HG02678 (cell line): ENCODE data around the gene KCNK3.

Source experiments
- ATAC-seq: cut with Tn5 transposase; IDR thresholded peaks from one replicate; pipeline ENCODE4 v1.9.1; 2021; ENCODE audit warnings: mild to moderate bottlenecking, moderate library complexity; ENCODE audit not compliant: unreplicated experiment

The KCNK3 gene

DNA sequence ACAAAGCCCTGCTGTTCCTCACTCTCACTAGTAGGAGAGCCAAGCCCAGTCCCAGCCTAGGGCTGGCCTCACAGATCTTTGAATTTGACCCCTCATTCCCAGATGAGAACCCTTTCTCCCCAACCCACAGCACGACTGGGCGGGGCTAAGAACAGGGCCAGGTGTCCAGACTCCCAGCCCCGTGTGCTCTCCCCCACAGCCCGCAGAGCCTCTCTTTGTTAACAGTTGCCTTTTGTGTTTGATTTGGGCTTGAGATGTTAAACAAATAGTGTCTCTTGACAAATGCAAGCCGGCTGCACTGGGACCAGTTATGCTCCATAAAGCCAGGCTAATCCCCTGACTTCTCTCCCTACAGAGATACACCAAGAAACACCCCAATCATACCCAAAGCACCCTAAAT, 4.7 kb upstream of the KCNK3 start:
- ATAC-seq = no peak

DNA sequence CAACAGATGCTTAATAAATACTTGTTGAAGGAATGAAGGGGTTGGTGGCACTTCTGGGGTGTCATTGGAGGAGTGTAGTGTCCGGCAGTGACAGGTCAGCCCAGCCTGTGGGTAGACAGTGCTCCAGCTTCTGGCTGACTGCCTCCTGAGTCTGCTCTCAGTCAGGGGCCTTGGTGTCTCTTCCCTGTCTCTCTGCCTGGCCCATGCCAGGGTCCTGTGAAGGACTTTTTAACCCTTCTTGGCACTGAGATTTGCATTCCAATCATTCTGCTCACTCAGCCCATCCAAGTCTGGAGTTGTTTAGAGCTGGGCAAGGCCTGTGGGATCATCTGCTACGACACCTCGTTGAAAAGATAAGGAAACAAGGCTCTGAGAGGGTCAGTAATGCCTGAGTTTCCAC, 1.4 kb upstream of the KCNK3 start:
- ATAC-seq = no peak

DNA sequence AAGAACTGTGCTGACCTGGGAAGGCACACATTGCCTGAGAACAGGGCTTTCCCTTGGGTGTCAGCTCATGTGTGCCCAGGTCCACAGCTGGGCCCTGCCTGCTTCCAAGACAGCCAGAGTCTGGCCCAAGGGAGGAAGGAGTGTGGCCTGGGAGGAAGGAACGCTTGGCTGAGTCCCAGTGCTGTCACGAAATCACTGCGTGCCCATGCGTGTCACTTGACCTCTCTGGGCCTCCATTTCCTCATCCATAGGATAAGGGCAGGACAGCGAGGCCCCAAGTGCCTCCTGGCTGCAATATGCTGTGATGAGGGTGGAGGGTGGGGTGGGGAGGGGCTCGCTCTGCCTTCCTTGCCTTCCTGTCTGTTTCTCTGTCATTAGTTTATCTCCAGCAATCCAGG, 642 bp upstream of the KCNK3 start:
- ATAC-seq = no peak

DNA sequence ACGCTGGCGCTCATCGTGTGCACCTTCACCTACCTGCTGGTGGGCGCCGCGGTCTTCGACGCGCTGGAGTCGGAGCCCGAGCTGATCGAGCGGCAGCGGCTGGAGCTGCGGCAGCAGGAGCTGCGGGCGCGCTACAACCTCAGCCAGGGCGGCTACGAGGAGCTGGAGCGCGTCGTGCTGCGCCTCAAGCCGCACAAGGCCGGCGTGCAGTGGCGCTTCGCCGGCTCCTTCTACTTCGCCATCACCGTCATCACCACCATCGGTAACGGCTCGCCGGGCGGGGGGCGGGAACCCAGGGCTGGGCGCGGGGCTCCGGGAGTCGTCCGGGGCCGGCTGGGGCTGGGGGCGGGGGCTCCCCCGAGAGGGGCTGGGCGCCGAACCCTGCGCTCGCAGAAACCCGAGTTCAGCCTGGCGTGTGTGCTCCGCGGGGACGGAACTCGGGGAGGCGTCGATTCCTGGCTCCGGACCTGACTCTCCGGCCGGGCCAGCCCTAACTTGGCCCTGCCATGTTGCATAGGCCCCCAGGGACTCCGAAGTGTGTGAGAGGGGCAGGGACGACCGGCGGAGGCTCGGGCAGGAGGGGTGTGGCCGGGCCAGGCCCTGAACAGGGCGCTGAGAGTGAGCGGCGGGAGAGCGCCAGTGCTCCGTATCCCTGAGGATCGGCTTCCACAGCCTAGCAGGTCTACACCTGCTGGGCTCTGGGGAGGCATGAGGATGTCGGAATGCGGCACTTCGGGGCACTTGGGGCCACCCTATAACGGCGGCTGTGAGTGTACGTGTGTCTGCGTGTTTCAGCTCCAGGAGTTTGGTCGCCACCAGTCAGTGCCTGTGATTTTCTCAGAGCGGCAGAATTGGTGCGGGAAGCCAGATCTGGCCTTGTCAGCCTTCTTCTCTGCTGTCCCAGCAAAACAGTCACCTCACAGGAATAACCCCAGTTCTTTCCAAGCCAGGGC, 651 bp downstream of the KCNK3 start:
- ATAC-seq = no peak

DNA sequence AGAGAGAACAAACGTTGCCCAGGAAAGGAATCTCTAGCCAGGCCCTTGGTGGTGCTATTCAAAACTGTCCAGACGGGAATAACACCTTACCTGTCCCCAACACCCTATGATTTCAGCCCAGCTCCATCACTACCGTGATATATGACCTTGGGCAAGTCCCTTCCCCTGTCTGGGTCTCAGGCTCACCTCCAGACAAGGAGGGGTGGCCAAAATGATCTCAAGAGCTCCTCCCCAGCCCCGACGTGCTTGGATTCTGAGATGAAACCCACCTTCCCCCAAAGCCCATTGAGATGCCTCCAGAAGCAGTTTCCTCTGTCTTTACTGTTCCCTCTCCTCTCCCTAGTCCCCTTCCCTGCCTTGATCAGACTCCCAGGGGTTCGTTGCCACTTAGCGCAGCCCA, 1.5 kb downstream of the KCNK3 start:
- ATAC-seq = no peak

DNA sequence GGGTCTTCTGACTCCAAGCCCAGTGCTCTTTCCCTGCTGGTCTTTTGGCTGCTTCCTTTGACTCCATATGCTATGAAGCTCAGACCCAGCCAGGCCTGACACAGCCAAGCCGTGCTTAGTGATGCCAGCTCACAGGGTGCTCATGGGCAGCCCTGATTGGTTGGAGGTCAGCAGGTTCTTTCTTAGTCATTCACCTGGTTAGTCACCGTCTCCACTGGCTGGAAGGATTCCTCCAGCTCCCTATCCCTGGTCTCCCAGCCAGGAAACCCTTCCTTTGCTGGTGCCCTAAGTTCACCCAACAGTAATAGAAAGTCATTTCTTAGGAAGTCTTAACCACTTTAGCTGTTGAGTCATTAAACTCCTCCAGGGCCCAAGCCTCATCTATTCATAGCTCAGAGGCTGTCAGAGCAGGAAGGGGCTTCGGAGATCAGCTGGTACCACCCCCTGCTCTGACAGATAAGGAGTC, 3.9 kb downstream of the KCNK3 start:
- no peak for ATAC-seq

DNA sequence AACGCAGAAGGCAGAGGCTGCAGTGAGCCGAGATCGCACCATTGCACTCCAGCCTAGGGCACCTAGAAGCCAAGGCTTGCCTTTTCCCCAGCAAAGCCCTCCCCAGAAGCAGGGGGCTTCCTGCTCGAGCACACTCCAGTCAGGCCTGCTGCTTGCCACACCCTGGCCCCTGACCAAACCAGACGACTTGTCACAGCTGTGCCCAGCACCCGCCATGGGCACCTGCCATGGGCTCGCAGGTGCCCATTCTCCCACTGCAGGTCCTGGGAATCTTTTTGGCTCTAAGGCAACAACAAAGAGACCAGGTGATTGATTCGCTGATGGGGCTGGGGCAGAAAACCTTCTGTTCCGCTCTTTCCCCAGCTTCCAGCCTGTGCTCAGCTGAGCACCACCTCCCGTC, 4.9 kb downstream of the KCNK3 start:
- no peak for ATAC-seq

DNA sequence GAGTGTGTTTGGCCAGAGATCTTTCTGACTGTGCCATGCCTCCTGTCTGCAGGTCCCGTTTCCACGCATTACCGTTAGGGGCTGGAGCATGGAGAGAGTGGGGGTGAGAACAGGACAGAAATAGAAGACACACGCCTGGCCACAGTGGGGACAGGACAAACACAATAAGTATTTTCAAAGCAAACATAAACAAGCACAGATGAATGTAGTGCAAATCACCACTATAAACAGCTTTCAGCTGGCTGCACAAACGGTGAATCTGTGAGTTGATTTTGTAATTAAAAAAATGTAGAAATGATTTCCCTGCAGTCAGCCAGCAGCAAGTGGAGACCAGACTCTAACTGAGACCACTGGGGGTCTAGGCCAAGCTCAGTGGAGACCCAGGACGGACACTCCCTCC, 6.8 kb downstream of the KCNK3 start:
- no peak for ATAC-seq

DNA sequence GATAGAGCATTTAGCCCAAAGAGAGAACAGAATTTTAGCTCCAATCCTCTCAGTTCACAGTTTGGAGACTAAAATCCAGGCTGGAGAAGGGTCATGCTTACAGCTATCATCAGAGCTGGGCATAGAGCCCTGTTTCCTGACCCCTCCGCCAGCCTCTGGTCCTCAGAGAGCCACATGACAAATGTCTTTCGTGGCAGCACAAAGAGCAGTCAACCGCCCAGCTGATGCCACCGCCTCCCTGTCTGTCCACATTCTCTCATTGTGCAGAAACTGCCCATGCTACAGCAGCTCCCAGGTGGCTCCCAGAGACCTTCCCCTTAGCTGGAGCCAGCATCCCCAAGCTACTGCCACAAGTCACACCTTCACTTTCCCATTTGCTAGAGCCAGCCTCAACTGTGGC, 7.6 kb downstream of the KCNK3 start:
- no peak for ATAC-seq

DNA sequence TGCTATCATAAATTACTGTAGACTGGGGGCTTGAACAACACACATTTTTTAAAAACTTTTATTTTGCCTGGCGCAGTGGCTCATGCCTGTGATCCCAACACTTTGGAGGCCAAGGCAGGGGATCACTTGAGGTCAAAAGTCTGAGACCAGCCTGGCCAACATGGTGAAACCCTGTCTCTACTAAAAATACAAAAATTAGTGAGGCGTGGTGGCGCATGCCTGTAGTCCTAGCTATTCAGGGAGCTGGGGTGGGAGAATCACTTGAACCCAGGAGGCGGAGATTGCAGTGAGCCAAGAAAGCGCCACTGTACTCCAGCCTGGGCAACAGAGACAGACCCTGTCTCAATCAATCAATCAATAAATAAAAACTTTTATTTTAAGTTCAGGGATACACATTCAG, 9.1 kb downstream of the KCNK3 start:
- ATAC-seq = no peak

DNA sequence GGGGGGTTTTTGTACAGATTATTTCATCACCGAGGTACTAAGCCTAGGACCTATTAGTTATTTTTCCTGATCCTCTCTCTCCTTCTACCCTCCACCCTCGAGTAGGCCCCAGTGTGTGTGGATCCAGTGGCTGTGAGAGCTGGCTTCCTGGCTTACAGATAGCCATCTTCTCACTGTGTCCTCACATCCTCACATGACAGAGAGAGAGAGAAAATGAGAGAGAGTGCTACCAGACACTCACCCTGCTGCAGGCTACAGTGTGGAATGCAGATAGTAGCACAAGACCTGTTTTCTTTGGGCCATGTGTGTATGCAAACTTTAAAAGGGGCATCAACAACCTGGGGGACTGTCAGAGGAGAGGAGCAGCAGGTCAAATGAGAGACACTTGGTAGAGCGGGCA, 9.5 kb downstream of the KCNK3 start:
- ATAC-seq = no peak

DNA sequence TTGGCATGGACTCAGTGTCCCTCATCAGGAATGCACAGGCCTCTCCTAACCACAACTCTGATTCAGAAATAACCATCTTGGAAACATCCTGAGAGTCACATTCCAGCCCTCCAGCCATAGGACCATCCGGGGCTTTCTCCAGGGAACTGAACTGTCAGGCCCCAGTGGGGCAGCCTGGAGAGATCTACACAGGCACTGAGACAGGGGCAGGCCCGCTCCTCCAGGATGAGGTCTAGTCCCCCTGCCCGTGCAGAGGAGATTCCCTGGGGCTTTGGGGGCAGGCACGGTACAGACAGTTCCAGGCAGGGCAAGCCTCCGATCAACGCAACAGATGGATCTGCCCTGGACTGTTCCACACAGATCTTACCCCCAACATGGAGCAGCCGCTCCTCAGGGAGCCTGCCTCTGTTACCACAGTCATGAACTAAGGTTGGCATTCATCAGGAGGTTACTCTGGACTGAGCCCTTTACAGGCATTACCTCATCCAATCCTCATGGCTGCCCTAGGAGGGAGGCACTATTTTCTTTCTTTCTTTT, 12.0 kb downstream of the KCNK3 start:
- no peak for ATAC-seq

DNA sequence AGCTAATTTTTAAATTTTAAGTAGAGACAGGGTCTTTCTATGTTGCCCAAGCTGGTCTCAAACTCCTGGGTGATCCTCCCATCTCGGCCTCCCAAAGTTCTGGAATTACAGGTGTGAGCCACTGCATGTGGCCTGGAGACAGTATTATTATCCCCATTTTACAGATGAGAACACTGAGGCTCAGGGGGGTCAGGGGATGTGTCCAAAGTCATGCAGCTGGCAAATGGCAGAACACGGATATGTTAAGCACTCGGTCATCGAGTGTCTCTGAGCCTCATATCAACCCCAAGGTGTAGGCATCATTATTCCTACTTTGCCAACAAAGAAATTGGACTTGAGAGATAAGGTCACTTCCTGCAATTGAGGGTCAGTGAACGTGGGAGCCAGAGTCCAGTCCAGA, 12.6 kb downstream of the KCNK3 start:
- ATAC-seq = no peak

DNA sequence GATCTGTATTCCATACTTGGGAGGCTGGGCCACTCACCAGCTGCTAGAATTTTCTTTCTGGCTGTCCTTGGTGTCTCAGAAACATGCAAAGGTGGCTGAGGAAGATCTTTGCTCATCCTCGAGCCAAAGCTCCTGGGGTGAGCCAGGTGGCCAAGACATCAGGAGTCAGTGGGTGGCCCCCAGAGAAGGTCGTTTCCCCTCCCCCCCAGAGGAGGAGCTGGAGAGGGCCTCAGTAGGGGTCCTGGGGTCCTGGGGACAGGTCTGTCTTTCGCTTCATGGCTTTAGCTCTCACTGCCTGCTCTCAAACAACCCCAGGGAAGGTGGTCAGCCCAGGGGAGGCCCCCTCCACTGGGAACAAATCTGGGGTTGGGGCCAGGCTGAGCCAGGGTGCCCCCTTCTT, 13.6 kb downstream of the KCNK3 start:
- ATAC-seq = no peak

DNA sequence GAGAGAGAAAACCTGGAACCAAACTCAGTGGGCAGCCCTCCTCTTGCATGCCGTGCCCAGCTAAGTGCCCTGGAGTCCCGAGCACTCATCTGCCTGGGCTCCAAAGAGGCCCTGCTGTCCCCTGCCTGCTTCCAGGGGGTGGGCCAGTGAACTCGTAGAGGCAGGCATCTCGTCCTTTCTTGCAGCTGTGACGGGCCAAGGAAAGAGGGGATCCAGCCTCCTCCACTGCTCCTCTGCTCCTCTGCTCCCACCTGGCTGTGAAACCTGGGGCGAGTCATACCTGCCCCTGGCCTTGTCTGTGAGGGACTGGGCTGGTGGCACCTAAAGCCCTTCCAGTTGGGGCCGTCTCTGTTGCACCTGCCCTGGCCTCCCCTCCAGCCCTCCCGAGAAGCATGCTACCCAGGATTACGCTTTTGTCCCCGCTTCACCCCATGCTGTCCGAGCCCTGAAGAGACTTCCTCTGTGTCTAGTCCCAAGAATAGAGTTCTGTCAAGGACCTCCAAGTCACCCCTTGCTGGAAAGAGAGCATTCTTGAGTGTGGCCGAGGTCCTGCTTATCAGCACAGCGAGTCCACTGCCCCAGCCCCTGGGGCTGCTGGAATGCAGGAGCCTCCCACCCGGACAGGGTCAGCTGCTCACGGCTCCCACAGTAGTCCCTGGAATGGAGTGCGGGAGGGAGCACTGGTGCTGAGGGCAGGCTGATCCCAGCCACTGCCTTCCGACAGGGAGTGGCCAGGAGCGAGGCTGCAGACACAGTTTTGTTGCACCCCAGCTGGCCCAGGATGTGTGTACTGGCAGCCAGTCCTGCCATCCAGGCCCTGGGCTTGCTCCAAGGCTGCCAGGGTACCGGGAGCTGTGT, 14.3 kb downstream of the KCNK3 start:
- ATAC-seq = no peak

DNA sequence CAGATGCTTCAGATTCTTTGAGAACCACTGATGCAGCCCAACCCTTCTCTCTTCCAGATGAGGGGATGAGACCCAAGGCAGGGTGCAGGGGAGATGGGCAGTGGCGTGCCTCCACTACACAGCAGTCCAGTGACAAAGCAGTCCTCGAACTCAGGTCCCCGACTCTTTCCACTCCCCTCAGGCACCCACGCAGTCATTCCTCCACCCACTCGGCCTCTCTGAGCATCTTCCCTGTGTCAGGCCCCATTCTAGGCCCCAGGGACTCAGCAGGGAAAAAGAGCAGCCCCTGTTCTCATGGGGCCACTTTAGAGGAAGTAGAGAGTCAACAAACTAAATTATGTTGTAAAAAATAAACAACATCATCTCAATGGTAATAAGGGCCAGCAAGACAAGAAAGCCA, 15.2 kb downstream of the KCNK3 start:
- ATAC-seq = no peak

DNA sequence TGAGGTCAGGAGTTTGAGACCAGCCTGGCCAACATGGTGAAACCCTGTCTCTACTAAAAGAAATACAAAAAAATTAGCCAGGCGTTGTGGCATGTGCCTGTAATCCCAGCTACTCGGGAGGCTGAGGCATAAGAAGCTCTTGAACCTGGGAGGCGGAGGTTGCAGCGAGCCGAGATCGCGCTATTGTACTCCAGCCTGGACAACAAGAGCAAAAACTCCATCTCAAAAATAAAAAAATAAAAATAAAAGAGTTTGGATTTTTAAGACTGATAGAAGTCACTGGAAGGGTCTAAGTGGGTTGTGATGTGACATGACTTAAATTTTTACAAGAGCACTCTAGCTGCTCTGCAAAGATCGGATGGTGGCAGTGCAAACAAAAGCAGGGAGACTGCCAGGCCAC, 15.9 kb downstream of the KCNK3 start:
- ATAC-seq = no peak

DNA sequence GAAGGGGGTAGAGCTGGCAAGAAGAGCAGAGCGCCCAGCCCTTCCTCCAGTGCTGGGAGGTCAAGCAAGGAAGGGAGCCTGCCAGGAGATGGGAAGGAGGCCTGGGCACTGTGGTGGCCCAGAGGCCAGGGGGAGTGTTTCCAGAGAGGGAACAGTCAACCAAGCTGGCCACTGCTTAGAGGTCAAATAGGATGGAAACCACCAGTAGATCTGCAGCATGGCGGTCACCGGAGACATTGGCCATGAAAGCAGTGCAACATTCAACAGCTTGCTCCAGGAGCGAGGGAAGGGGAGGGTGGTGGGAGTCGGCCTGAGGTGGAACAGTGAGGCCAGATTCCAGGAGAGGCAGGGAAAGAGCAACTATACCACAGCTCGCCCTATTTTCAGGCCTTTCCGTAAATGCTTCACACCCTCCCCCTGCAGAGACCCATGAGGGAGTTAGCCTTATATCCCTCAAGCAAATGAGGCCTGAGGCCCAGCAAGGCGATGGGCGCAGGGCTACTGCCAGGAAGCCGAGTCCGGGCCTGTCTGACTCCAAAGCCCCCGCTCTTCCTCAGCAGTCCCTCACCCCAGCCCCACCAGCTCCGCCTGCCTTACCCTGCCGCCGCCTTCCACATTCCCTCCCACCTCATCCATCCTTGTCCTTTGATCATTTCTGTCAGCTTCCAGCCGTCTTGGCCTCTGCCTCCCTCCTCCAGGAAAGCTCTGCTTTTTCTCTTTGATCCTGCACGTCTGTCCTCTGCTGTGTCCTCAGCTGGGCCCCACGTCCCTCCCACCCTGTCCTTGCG, 17.0 kb downstream of the KCNK3 start:
- no peak for ATAC-seq

DNA sequence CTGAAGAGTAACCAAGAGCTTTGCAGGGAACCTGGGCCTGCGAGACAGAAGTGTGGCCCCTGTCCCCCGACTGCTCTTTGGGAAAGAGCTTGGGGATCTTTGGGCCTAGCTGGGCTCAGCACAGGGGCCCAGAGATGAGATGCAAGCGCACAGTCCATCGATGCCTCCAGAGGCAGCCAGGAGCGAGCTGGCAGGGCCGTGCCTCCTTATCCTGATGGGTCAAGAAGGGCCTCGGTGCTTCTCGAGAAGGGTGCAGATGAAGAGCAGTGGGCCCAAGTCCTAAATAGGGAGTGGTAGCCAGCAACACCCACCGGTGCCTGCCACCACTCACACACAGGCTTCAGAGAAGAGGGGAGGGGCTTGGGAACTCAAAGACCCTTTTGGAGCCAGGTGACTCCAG, 17.6 kb downstream of the KCNK3 start:
- ATAC-seq = no peak

DNA sequence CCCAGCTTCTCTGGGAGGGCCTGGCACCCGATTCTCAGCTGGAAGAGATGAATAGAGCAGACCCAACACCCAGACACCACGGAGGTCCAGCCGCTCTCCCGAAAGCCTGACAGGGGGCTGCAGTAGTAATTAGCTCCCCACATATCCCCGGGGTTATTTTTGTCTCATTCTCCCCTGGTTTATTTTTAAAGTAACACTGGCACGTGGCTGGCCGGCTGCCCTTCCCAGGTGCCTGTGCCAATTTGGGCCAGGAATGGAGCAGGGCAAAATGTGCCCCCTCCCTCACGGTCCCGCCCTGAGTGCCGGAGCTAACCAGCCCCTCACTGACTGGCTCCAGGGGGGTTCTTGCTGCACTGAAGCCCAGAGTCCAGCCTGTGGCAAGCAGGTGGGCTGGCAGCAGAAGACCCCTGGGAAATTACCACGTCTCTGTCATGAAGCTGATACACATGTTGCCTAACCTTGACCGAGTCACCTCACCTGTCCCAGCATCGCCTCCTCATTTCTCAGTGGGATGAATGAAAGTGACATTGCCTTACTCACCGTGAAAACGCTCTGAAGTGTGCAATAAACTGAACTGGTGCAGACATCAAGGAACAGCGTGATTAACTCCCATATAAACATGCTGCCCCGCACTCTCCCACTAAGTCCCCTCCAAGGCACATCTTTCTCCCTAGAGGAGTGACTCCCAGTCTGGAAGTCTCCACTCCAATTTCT, 18.4 kb downstream of the KCNK3 start:
- ATAC-seq = no peak
